Loucy (cell line): ENCODE data around the gene LCOR.

Experiments
- H2AFZ ChIP-seq: fragments of 200-600 bp; sonication (generic); 2 replicates; pipeline ENCODE4 v1.6.0; 2016; ENCODE audit warnings: antibody characterized with exemption, mild to moderate bottlenecking, low read length, moderate library complexity
- H3F3A ChIP-seq: fragments of 200-600 bp; 2 replicates; pipeline ENCODE4 v1.6.0; 2016; ENCODE audit warnings: antibody characterized with exemption, low read depth, mild to moderate bottlenecking
- H3K27me3 ChIP-seq: fragments of 200-600 bp; sonication (generic); 2 replicates; pipeline ENCODE4 v1.6.1; 2014; ENCODE audit warnings: low read length, mild to moderate bottlenecking; ENCODE audit not compliant: insufficient read depth, poor library complexity, severe bottlenecking
- H3K36me3 ChIP-seq: fragments of 200-600 bp; sonication (generic); 2 replicates; pipeline ENCODE4 v1.6.1; 2016; ENCODE audit warnings: low read length; ENCODE audit not compliant: insufficient read depth
- H3K4me1 ChIP-seq: fragments of 200-600 bp; sonication (generic); 2 replicates; pipeline ENCODE4 v1.5.1; 2014; ENCODE audit warnings: low read length, mild to moderate bottlenecking; ENCODE audit not compliant: insufficient read depth, poor library complexity, severe bottlenecking
- H3K4me2 ChIP-seq: fragments of 200-600 bp; sonication (generic); 2 replicates; pipeline ENCODE4 v1.6.0; 2014; ENCODE audit warnings: antibody characterized with exemption, low read length, low read depth, mild to moderate bottlenecking; ENCODE audit not compliant: poor library complexity, severe bottlenecking
- H3K4me3 ChIP-seq: fragments of 200-600 bp; sonication (generic); 2 replicates; pipeline ENCODE4 v1.5.1; 2014; ENCODE audit warnings: low read length, mild to moderate bottlenecking, mixed read lengths; ENCODE audit not compliant: poor library complexity, severe bottlenecking
- H3K79me2 ChIP-seq: fragments of 200-600 bp; sonication (generic); 2 replicates; pipeline ENCODE4 v1.6.1; 2014; ENCODE audit warnings: low read length; ENCODE audit not compliant: insufficient read depth
- H3K9ac ChIP-seq: fragments of 200-600 bp; sonication (generic); 2 replicates; pipeline ENCODE4 v1.6.0; 2014; ENCODE audit warnings: mild to moderate bottlenecking, low read depth, low read length, moderate library complexity; ENCODE audit not compliant: poor library complexity, severe bottlenecking
- H3K9me2 ChIP-seq: fragments of 200-600 bp; sonication (generic); replicated peaks from 2 replicates; pipeline ENCODE4 v1.6.1; 2016; ENCODE audit warnings: low read depth, low read length, mixed read lengths
- H3K9me3 ChIP-seq: fragments of 200-600 bp; sonication (generic); 2 replicates; pipeline ENCODE4 v1.6.1; 2014; ENCODE audit warnings: mild to moderate bottlenecking, antibody characterized with exemption, low read length, low read depth; ENCODE audit not compliant: insufficient read depth
- H4K20me1 ChIP-seq: fragments of 200-600 bp; sonication (generic); 2 replicates; pipeline ENCODE4 v1.6.0; 2014; ENCODE audit warnings: antibody characterized with exemption, low read length, mild to moderate bottlenecking; ENCODE audit not compliant: insufficient read depth, poor library complexity, severe bottlenecking
- CTCF ChIP-seq: fragments of 200-600 bp; sonication (generic); conservative IDR thresholded peaks from 2 replicates; pipeline ENCODE4 v1.5.1; 2014; ENCODE audit warnings: mild to moderate bottlenecking, antibody characterized with exemption, low read length
- EZH2phosphoT487 ChIP-seq: fragments of 200-600 bp; IDR thresholded peaks from 2 replicates; pipeline ENCODE4 v1.6.1; 2018; ENCODE audit warnings: antibody characterized with exemption, mild to moderate bottlenecking, moderate library complexity, borderline replicate concordance

LCOR gene

GRCh38 chr10:96850113-96850512 lies 18.0 kb downstream of the LCOR start:
- Histone ChIP-seq H3K9ac (no peak overlapping the region), H3K9me2 (no peaks in the 10 kb centered on the region), H3K4me2 (no peak overlapping the region), H3K4me1 (no peaks in the 10 kb centered on the region), H3K9me3 (no peaks in the 10 kb centered on the region), H3K4me3 (no peak overlapping the region), H3F3A (no peaks in the 10 kb centered on the region), H2AFZ (no peak overlapping the region), H3K36me3 (peaks cover 5% of the 10 kb centered on the region; the same call in 1 of the 2 replicates), H3K79me2 (peaks cover 99% of the 10 kb centered on the region), H3K27me3 (no peaks in the 10 kb centered on the region), H4K20me1 (peaks cover 65% of the 10 kb centered on the region)
- TF ChIP-seq CTCF (no peak), EZH2phosphoT487 (no peak)

- no peak overlapping the region for H3K4me3 ChIP-seq
- peaks cover 5% of the 10 kb centered on the region; the same call in 1 of the 2 replicates for H3K36me3 ChIP-seq
- H3K9me3 ChIP-seq, result no peaks in the 10 kb centered on the region
- no peaks in the 10 kb centered on the region for H3K4me1 ChIP-seq
- H2AFZ ChIP-seq, result no peak overlapping the region
- no peak overlapping the region for H3K9ac ChIP-seq
- peaks cover 100% of the 10 kb centered on the region for H3K79me2 ChIP-seq
- H3K9me2 ChIP-seq, result no peaks in the 10 kb centered on the region
- H3K4me2 ChIP-seq, result no peak overlapping the region
- TF ChIP-seq EZH2phosphoT487, result no peak
- TF ChIP-seq CTCF, result no peak
- H4K20me1 ChIP-seq, result peaks cover 63% of the 10 kb centered on the region
- H3F3A ChIP-seq, result no peaks in the 10 kb centered on the region
- no peaks in the 10 kb centered on the region for H3K27me3 ChIP-seq
These were observed 18.7 kb downstream of the LCOR start for GRCh38 chr10:96850825-96851224.

- no peaks in the 10 kb centered on the region for H3K9me2 ChIP-seq
- H3K9ac ChIP-seq, result no peak overlapping the region
- peaks cover 61% of the 10 kb centered on the region for H4K20me1 ChIP-seq
- no peak overlapping the region for H3K4me3 ChIP-seq
- H3F3A ChIP-seq, result no peaks in the 10 kb centered on the region
- H3K4me2 ChIP-seq, result no peak overlapping the region
- H3K36me3 ChIP-seq, result peaks cover 5% of the 10 kb centered on the region; the same call in 1 of the 2 replicates
- TF ChIP-seq EZH2phosphoT487 (no peak), CTCF (no peak)
- no peaks in the 10 kb centered on the region for H3K4me1 ChIP-seq
- H2AFZ ChIP-seq, result no peak overlapping the region
- no peaks in the 10 kb centered on the region for H3K27me3 ChIP-seq
- H3K9me3 ChIP-seq, result no peaks in the 10 kb centered on the region
- H3K79me2 ChIP-seq, result peaks cover 100% of the 10 kb centered on the region
These were observed 19.2 kb downstream of the LCOR start for GRCh38 chr10:96851281-96851680.
